Psoas muscle (tissue), 8 donors: Measurements from ENCODE around the gene ACTR3C. TPM values are rescaled to one million over a fixed set of nuclear protein-coding genes. Genes with fewer than 3 reads are reported as not detected.

ENCODE experiments used
- ATAC-seq, 4 donors: fragments of 200-7000 bp; cut with Tn5 transposase; one replicate each; pipeline ENCODE4 v1.9.1; 2020; ENCODE audit warnings: moderate library complexity in 3 of 4, mild to moderate bottlenecking in 2 of 4
- DNase-seq, 2 donors: peaks; one replicate each; pipeline ENCODE4 v3.0.0-alpha.2; 2020
- H3K27ac ChIP-seq: fragments of 200-600 bp; one replicate; pipeline ENCODE4 v1.8.0; 2022
- H3K27me3 ChIP-seq, 3 donors: fragments of 200-600 bp in 1 of 3; one replicate each; pipeline versions ENCODE4 v1.6.1 to v1.8.0; 2013 to 2022; ENCODE audit warnings: low read length in 2 of 3, mild to moderate bottlenecking in 2 of 3, moderate library complexity in 1 of 3; ENCODE audit not compliant: insufficient read depth in 3 of 3
- H3K36me3 ChIP-seq, 2 donors: fragments of 200-600 bp in 1 of 2; one replicate each; pipeline versions ENCODE4 v1.6.1 to v1.8.0; 2013 to 2022; ENCODE audit warnings: low read depth in 1 of 2, mild to moderate bottlenecking in 1 of 2, moderate library complexity in 1 of 2; ENCODE audit not compliant: insufficient read depth in 1 of 2
- H3K4me1 ChIP-seq: fragments of 200-600 bp; one replicate; pipeline ENCODE4 v1.8.0; 2022
- H3K4me3 ChIP-seq: fragments of 200-600 bp; one replicate; pipeline ENCODE4 v1.8.0; 2022; ENCODE audit warnings: mild to moderate bottlenecking
- H3K9me3 ChIP-seq: fragments of 200-600 bp; one replicate; pipeline ENCODE4 v1.8.0; 2022
- WGBS, 3 donors: extraction: QIAGEN DNeasy Blood & Tissue Kit; methylation state at CpG; one replicate each; pipeline versions ENCODE4 v1.1.6 to v1.1.7; 2013; 5-methylcytosine and 5-hydroxymethylcytosine counted together
- intact Hi-C, 2 donors: fragments of 100-400 bp; cut with DNase I; formaldehyde crosslinking; loops; one replicate each; pipeline versions ENCODE4 v1.11.0 to v1.14.2; 2022
- polyA plus RNA-seq, 3 donors: library from polyadenylated mRNA; stranded (reverse); fragments of 200-250 nt; gene quantifications; one replicate each; pipeline ENCODE4 v1.2.3, GENCODE V29; 2013
- total RNA-seq, 4 donors: library from RNA; stranded (reverse); fragmentation: NEBNext Ultra II Directional in 2 of 4; extraction: Animal tissue kit (Norgen Biotek cat#: 25700) in 2 of 4; gene quantifications; one replicate each; pipeline versions ENCODE4 v1.2.1 to v1.2.4, GENCODE V29; 2021 to 2023
- TF ChIP-seq, protein P1 (sequence below): fragments of 200-600 bp; IDR thresholded peaks from one replicate; pipeline ENCODE4 v1.8.0; 2022; ENCODE audit warnings: antibody characterized with exemption
- donor health status: healthy with polysubstance abuse.
- donor health status: DM: no; HTN: no; CAD: no; lungs with moderate emphysema.
- donor health status: Bipolar disorder and iron deficiency.
- donor health status: healthy.
- donor health status: DM: yes; HTN: yes; CAD: no.
- donor health status: DM: no; HTN: no; CAD: no.
- donor health status: DM: no; HTN: no; CAD: no.
- donor health status: DM: yes; HTN: yes; CAD: no.

Gene ACTR3C
- total and polyA plus RNA-seq, 7 donors = 0.71 to 3.7 (median 2.7) TPM

GRCh38 chr7:150359622-150360362 is 36.4 kb upstream of the ACTR3C start:
- no peaks in the 10 kb centered on the region for H3K27me3 ChIP-seq
- no peaks in the 10 kb centered on the region for H3K9me3 ChIP-seq
- intact Hi-C loops = loop anchor here (2.0 to 5.0 kb wide), 2 partner anchors 29 to 38 kb away; no protein-coding TSS in a partner anchor
- DNase-seq (no peak), ATAC-seq (no peak)
- peaks cover 26% of the 10 kb centered on the region for H3K4me1 ChIP-seq
- no peak overlapping the region for H3K27ac ChIP-seq
- TF ChIP-seq, protein P1, sequence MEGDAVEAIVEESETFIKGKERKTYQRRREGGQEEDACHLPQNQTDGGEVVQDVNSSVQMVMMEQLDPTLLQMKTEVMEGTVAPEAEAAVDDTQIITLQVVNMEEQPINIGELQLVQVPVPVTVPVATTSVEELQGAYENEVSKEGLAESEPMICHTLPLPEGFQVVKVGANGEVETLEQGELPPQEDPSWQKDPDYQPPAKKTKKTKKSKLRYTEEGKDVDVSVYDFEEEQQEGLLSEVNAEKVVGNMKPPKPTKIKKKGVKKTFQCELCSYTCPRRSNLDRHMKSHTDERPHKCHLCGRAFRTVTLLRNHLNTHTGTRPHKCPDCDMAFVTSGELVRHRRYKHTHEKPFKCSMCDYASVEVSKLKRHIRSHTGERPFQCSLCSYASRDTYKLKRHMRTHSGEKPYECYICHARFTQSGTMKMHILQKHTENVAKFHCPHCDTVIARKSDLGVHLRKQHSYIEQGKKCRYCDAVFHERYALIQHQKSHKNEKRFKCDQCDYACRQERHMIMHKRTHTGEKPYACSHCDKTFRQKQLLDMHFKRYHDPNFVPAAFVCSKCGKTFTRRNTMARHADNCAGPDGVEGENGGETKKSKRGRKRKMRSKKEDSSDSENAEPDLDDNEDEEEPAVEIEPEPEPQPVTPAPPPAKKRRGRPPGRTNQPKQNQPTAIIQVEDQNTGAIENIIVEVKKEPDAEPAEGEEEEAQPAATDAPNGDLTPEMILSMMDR = no peak
- no peaks in the 10 kb centered on the region for H3K36me3 ChIP-seq
- WGBS, 3 donors = 97 to 98% (median 98%) methylated on average over 2 of the region's 2 CpGs
- H3K4me3 ChIP-seq = no peak overlapping the region

GRCh38 chr7:150358988-150359621 is 35.8 kb upstream of the ACTR3C start:
- intact Hi-C loops = loop anchor here in 1 of 2 donors (2.0 kb wide), 1 partner anchor 30 kb away; no protein-coding TSS in a partner anchor
- DNase-seq = no peak

GRCh38 chr7:150358433-150358832 is 35.1 kb upstream of the ACTR3C start:
- Histone ChIP-seq H3K4me3 (no peak overlapping the region), H3K36me3 (no peaks in the 10 kb centered on the region), H3K27ac (no peak overlapping the region), H3K9me3 (no peaks in the 10 kb centered on the region), H3K4me1 (peaks cover 18% of the 10 kb centered on the region), H3K27me3 (no peaks in the 10 kb centered on the region)
- intact Hi-C loops = loop anchor here in 1 of 2 donors (2.0 kb wide), 1 partner anchor 30 kb away; no protein-coding TSS in a partner anchor
- WGBS, 3 donors = 93 to 98% (median 96%) methylated on average over 4 of the region's 4 CpGs
- ATAC-seq (no peak), DNase-seq (no peak)
- TF ChIP-seq, protein P1 = no peak

More at GRCh38 chr7:150358988-150359621, 35.8 kb upstream of the ACTR3C start:
- TF ChIP-seq, protein P1 = no peak
- Histone ChIP-seq H3K9me3 (no peaks in the 10 kb centered on the region), H3K4me3 (no peak overlapping the region), H3K36me3 (no peaks in the 10 kb centered on the region), H3K27ac (no peak overlapping the region), H3K27me3 (no peaks in the 10 kb centered on the region), H3K4me1 (peaks cover 19% of the 10 kb centered on the region)
- no peak for ATAC-seq
- 93 to 94% (median 93%) methylated on average over 4 of the region's 4 CpGs for WGBS, 3 donors

DNA sequence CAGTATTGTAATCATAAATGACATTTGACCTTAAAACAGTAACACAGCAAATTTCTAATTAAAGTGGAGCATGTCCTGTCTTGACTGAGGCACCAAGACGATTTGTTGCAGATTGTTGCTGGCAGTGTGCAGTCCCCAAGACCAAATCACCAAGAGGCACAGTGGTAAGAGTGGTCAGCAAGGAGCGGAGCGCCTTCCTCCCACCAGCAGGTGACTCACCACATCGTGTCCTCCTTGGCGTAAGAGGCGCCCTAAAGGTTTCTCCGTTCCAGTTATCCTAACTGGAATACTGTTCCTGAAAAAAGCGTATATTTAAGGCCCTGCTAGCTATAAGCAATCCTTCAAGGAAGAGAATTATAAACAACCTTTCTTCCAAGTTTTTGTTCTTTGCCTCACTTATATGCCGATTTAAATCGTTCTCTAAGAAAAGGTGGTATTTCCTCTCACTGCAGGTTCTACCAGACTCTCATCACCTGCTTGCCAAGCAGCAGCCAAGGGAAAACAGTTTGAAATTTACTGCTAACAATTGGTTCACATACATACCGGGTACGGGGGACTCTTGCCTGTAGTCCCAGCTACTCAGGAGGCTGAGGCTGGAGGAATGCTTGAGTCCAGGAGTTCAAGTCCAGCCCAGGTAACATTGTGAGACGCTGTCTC is 34.6 kb upstream of the ACTR3C start:
- Histone ChIP-seq H3K36me3 (no peaks in the 10 kb centered on the region), H3K27ac (peak overlapping the region; percentile 50), H3K4me3 (no peak overlapping the region), H3K9me3 (no peaks in the 10 kb centered on the region), H3K27me3 (no peaks in the 10 kb centered on the region), H3K4me1 (peaks cover 18% of the 10 kb centered on the region)
- ATAC-seq = peak in 2 of 4 donors; percentile 18 to 53
- no peak for DNase-seq
- intact Hi-C loops = loop anchor here in 1 of 2 donors (2.0 kb wide), 2 partner anchors 31 to 63 kb away; no protein-coding TSS in a partner anchor
- TF ChIP-seq, protein P1 = no peak
- WGBS, 3 donors = 81 to 86% (median 82%) methylated on average over 13 of the region's 13 CpGs
